ENCODE results near the gene AP3D1.

Gene AP3D1

GRCh38 chr19:2164020-2164998, 12.9 kb upstream of the AP3D1 start:
- DNase-seq (ENCODE audit: low spot score), result no peak
- TF ChIP-seq CTCF (IDR thresholded peaks at IDR 0.05; ENCODE audit: extremely low read depth, missing control alignments), result no peak

- TF ChIP-seq CTCF (IDR thresholded peaks at IDR 0.05; ENCODE audit: extremely low read depth, missing control alignments), result no peak
- DNase-seq (ENCODE audit: low spot score), result no peak
Observed at GRCh38 chr19:2160379-2160778, 9.0 kb upstream of the AP3D1 start.

GRCh38 chr19:2157452-2157851, 6.1 kb upstream of the AP3D1 start:
- TF ChIP-seq CTCF (IDR thresholded peaks at IDR 0.05; ENCODE audit: extremely low read depth, missing control alignments), result no peak
- no peak for DNase-seq (ENCODE audit: low spot score)

- DNase-seq (ENCODE audit: low spot score), result no peak
- TF ChIP-seq CTCF (IDR thresholded peaks at IDR 0.05; ENCODE audit: extremely low read depth, missing control alignments), result no peak
Observed at GRCh38 chr19:2154587-2155075, 3.3 kb upstream of the AP3D1 start.

GRCh38 chr19:2150794-2151338, 500 bp downstream of the AP3D1 start:
- DNase-seq (ENCODE audit: low spot score), result peak; percentile 13
- no peak for TF ChIP-seq CTCF (IDR thresholded peaks at IDR 0.05; ENCODE audit: extremely low read depth, missing control alignments)

- peak; percentile 4 for DNase-seq (ENCODE audit: low spot score)
- TF ChIP-seq CTCF (IDR thresholded peaks at IDR 0.05; ENCODE audit: extremely low read depth, missing control alignments), result no peak
Observed at GRCh38 chr19:2149980-2150793, 1.2 kb downstream of the AP3D1 start.
